Measurements from ENCODE around the gene AMY1C. TPM values are rescaled to one million over a fixed set of nuclear protein-coding genes. Genes with fewer than 3 reads are reported as not detected.

AMY1C gene
- total RNA-seq, 1 experiment from 2014 or later = not detected

DNA sequence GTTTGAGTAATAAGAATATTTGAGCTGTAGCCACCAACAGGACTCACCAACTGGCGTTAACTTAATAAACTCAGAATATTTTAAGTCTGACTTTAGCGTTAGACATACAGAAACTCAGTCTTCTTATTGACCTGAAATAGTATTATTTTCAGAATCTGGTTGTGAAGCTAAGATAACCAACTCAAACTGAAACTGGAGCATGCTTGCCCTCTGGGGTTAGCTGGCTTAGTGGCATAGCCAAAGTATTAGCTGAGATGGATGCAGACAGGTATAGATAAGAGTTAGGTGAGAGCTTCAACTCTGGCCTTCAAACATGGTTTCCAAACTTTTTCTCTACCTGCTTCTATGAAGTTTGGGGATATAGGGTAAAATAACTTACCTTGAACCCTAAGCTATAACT, 40.5 kb downstream of the AMY1C start (continued):
- TF ChIP-seq, protein P1, sequence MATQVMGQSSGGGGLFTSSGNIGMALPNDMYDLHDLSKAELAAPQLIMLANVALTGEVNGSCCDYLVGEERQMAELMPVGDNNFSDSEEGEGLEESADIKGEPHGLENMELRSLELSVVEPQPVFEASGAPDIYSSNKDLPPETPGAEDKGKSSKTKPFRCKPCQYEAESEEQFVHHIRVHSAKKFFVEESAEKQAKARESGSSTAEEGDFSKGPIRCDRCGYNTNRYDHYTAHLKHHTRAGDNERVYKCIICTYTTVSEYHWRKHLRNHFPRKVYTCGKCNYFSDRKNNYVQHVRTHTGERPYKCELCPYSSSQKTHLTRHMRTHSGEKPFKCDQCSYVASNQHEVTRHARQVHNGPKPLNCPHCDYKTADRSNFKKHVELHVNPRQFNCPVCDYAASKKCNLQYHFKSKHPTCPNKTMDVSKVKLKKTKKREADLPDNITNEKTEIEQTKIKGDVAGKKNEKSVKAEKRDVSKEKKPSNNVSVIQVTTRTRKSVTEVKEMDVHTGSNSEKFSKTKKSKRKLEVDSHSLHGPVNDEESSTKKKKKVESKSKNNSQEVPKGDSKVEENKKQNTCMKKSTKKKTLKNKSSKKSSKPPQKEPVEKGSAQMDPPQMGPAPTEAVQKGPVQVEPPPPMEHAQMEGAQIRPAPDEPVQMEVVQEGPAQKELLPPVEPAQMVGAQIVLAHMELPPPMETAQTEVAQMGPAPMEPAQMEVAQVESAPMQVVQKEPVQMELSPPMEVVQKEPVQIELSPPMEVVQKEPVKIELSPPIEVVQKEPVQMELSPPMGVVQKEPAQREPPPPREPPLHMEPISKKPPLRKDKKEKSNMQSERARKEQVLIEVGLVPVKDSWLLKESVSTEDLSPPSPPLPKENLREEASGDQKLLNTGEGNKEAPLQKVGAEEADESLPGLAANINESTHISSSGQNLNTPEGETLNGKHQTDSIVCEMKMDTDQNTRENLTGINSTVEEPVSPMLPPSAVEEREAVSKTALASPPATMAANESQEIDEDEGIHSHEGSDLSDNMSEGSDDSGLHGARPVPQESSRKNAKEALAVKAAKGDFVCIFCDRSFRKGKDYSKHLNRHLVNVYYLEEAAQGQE (IDR thresholded peaks at IDR 0.05; ENCODE audit: low read depth) = no peak
- TF ChIP-seq YY1 (IDR thresholded peaks at IDR 0.05; ENCODE audit: extremely low read depth, insufficient replicate concordance, low read depth, low read length) = no peak

Other genes with a start within 250 kb of the AMY1C start
- gene RNPC3, start 224.2 kb upstream of the AMY1C start, total RNA-seq (2021; ENCODE audit: unreplicated experiment) = 11.1 TPM
- gene AMY2B, start 178.3 kb upstream of the AMY1C start, total RNA-seq (2021; ENCODE audit: unreplicated experiment) = 2.6 TPM
- 0.42 TPM for gene AMY2A, start 132.5 kb upstream of the AMY1C start, total RNA-seq (2021; ENCODE audit: unreplicated experiment)
- not detected for gene AMY1A, start 94.1 kb upstream of the AMY1C start, total RNA-seq (2021; ENCODE audit: unreplicated experiment)
- gene AMY1B, start 53.7 kb upstream of the AMY1C start, total RNA-seq (2021; ENCODE audit: unreplicated experiment) = not detected

Measured in HCT116 (cell line).